Activated CD8-positive, alpha-beta memory T cell treated with anti-CD3 and anti-CD28 coated beads for 24 hours (primary cell): ENCODE results near the gene FHOD3.

Experiments
- DNase-seq: peaks from one replicate; pipeline ENCODE4 v3.0.0-alpha.2; 2020

Gene FHOD3

GRCh38 chr18:36769172-36769571 lies 471.7 kb downstream of the FHOD3 start:
- no peak for DNase-seq

- DNase-seq = no peak
These were observed 472.2 kb downstream of the FHOD3 start for GRCh38 chr18:36769611-36770314.

- DNase-seq = no peak
These were observed 472.9 kb downstream of the FHOD3 start for GRCh38 chr18:36770315-36770946.

GRCh38 chr18:36771245-36771644 lies 473.7 kb downstream of the FHOD3 start:
- no peak for DNase-seq

DNA sequence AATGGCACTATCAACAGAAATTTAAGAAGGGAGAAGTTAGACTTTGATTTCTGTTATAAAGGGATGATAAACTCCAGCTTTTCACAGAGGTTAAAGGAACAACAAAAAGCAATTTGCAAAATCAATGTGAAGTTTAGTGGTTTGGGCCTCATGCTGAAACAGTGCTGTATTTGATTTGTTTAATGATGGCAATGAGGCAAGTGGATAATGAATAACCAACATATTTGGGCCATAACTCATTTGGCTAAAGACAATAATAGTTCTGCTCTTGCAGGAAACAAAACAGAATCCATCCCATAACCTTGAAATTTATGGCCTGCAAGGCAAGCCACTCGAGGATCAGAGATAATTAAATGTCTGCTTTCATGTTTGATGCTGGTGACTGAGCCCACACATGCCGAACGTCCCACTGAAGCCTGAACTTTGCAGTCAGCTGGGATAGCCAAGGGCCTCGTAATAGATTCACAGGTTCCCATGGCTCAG lies 474.8 kb downstream of the FHOD3 start:
- no peak for DNase-seq

DNA sequence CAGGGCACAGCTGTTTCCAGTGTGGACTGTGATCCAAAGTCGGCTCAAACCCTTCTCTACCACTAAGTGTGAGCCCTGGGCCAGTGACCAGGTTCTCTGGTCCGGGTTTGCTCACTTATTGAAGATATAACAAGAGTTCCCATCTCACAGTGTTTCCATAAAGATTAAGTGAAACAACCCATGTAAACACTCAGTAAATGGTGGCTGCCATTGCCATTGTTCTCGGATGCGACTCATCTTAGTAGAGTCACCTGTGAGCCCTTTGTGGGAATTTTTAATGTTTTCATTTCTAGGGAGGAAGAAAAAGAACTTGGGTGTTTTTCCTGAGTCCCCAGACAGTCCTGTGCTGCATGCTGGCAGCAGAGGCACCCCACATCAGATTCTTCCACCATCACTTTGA lies 477.9 kb downstream of the FHOD3 start:
- DNase-seq = no peak

GRCh38 chr18:36776650-36777049 lies 479.1 kb downstream of the FHOD3 start:
- no peak for DNase-seq

DNA sequence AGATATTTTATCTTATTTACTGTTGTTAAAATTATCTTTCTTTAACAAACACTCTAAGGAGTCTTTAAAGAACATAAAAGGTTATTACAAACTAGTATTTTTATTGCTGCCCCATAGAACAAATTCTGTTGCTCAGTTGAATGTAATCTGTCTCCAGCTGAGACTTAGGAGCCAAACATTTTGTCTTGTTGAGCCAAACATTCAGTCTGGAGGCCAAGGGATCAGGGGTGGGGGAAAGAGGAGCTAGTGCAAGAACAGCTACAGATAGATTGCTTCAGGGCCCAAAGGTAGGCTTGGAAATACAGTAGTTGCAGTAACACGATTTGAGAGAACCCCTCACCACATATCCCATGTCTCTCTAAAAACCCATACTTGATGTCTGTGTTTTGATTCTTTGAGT lies 480.1 kb downstream of the FHOD3 start:
- no peak for DNase-seq

DNA sequence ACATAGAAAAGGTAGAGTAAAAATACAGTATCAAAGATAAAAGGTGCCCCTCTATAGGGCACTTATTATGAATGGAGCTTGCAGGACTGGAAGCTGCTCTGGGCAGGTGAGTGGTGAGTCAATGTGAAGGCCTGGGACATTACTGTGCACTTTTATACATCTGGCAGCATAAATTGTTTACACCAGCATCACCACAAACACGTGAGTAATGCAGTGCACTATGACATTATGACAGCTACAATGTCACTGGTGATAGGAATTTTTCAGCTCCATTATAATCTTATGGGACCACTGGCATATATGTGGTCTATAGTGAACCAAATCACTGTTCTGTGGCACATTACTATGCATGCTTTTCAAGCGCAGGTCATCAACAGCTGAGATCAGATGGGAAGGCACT lies 483.2 kb downstream of the FHOD3 start:
- no peak for DNase-seq

- no peak for DNase-seq
These were observed 485.2 kb downstream of the FHOD3 start for GRCh38 chr18:36782710-36783109.

DNA sequence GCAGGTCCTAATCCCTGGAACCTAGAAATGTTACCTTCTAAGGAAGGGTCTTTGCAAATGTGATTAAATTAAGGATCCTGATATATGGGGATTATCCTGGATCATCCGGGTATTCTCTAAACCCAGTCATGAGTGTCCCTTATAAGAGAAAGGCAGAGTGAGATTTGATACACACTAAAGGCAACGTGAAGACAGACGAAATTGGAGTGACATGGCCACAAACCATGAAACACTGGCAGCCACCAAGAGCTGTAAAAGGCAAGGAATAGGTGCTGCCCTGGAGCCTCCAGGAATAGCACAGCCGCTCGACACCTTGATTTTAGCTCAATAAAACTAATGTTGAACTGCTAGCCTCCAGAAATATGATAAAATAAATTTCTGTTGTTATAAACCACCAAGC lies 486.3 kb downstream of the FHOD3 start:
- DNase-seq = no peak

DNA sequence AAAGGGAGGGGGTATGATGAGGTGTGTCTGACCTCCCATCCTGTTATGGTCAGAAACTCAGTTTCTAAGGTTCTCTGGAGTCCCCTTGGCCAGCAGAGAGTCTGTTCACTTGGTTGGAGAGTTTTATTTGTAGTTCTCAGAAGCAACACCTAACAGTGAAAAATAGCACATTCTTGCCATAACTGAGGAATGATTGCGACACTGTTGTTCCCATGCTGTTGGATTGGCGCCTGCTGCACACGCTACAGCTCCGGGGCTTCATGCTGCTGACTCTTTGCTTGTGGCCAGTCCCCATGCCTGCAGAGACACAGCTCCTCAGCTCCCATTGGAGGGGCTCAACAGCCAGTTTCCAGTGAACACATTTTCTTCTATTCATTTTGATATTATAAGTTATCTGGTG lies 489.2 kb downstream of the FHOD3 start:
- DNase-seq = no peak

GRCh38 chr18:36792634-36793283 lies 495.2 kb downstream of the FHOD3 start:
- no peak for DNase-seq

GRCh38 chr18:36798738-36799473 lies 501.4 kb downstream of the FHOD3 start:
- DNase-seq = no peak

GRCh38 chr18:36805105-36805504 lies 507.6 kb downstream of the FHOD3 start:
- no peak for DNase-seq

- DNase-seq = no peak
These were observed 511.2 kb downstream of the FHOD3 start for GRCh38 chr18:36808681-36809080.

GRCh38 chr18:36809590-36810381 lies 512.3 kb downstream of the FHOD3 start:
- DNase-seq = peak; percentile 59

- DNase-seq = no peak
These were observed 513.9 kb downstream of the FHOD3 start for GRCh38 chr18:36811430-36811829.

DNA sequence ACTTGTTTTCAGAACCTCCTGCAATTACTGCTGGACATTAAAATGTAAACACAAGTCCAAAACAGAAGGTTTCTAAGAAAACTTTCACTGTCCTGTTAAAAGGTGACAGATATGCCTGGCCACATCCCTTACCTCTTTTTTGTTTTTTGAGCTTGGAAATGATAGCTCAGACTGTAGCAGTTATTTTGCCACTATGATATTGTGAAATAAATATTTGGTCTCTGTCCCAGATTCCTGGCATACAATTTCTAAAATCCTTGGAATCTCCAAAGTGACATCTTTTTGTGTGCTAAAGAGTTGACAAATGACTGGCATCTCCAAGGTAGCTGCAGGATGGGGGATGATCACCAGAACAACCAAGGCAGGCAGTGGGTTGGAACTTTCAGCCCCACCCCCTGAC lies 514.4 kb downstream of the FHOD3 start:
- DNase-seq = no peak

DNA sequence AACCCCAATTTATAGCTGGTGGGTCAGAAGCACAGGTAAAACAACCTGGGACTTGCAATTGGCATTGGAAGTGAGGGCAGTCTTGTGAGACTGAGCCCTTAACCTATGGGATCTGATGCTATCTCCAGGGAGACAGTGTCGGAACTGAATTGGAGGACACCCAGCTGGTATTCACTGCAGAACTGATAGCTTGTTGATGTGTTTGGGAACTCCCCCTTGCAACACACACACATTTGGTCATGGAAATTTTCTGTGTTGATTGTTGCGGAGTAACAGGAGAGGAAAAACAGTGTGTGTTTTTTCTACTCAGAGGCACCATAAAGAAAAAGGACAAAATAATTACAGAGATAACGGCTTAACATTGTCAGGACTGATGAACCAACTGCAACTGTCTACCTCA lies 515.2 kb downstream of the FHOD3 start:
- DNase-seq = no peak

DNA sequence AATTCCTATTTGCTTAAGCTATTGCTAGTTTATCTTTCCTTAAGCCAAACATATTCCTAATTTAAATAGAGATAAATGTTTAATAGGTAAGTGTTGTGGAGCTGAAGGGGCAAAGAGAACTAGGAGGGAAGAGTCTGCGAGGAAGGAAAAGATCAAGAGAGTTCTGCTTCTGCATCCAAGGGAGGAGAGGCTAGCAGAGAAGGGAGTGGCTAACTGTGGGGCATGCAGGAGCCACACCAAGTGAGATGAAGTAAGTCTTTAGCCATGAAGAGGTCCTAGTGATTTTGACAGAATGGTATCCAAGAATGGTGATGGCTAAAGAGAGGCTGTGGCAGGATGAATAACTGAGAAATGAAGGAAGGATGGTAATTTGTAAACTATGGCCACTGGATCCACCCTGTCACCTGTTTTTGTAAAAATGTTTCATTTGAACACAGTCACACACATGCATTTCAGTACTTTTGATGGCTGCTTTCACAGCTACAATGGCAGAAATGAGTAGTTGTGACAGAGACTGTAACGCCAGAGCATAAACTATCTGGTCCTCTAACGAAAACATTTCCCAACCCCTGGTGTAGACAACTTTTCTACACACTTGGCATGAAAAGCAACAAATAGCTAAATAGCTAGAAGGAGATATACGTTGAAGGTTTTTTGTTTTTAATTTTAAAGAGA lies 515.7 kb downstream of the FHOD3 start:
- no peak for DNase-seq

DNA sequence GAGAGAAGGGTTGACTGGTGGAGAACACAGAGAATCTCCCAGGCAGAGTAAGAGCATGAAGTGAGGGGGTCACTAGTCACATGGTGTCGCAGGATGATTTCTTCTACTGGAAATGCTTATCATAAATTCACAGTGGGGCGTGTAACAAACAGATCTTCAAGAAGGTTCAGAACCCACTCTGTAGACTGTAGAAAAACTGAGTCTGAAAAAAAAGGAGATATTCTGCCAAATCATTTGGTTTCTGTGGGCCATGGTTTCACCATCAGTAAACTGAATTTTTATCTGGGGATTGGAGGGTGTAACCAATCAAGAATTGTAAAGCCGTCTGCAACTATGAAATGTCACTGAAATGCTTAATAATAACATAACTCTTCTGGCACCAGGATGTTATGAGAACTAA lies 516.3 kb downstream of the FHOD3 start:
- DNase-seq = no peak
